SK-N-SH (cell line): ENCODE measurements around the gene DAB1. TPM values are rescaled to one million over a fixed set of nuclear protein-coding genes. Genes with fewer than 3 reads are reported as not detected.

Source experiments
- CTCF ChIA-PET: fragments of 300-600, 350-600 bp; formaldehyde crosslinking; extraction: SDS; loops from one replicate; lab custom pipeline; 2021; lab: Yijun Ruan, JAX
- POLR2A ChIA-PET: fragments of 350-600 bp; sonication (Branson Sonifier 250); formaldehyde crosslinking; extraction: SDS; loops from one replicate; lab custom pipeline; 2020; ENCODE audit warnings: antibody characterized with exemption, inconsistent platforms; lab: Yijun Ruan, JAX
- DNase-seq: peaks from one replicate; pipeline ENCODE4 v3.0.0; 2012
- H2AFZ ChIP-seq: fragments of 200-600 bp; sonication (generic); 2 replicates; pipeline ENCODE4 v1.8.1; 2016; ENCODE audit warnings: antibody characterized with exemption, mild to moderate bottlenecking, low read depth
- H3F3A ChIP-seq: fragments of 200-600 bp; sonication (generic); replicated peaks from 2 replicates; pipeline ENCODE3; 2016; ENCODE audit warnings: antibody characterized with exemption, mild to moderate bottlenecking; ENCODE audit not compliant: insufficient read depth
- H3K27ac ChIP-seq, 2 experiments: fragments of 200-500 bp in 1 of 2; fragments of 200-600 bp in 1 of 2; sonication (Bioruptor generic) in 1 of 2; sonication (generic), shearing (Covaris generic) in 1 of 2; 2 replicates each; pipeline versions ENCODE4 v1.5.1 to v1.6.1; 2014 to 2016; ENCODE audit warnings: low read depth in 2 of 2, inconsistent platforms in 1 of 2, low read length in 1 of 2, mild to moderate bottlenecking in 1 of 2, mixed read lengths in 1 of 2
- H3K27me3 ChIP-seq: fragments of 200-600 bp; sonication (generic), shearing (Covaris generic); 2 replicates; pipeline ENCODE4 v1.6.1; 2016; ENCODE audit warnings: mixed run types; ENCODE audit not compliant: insufficient read depth
- H3K36me3 ChIP-seq, 2 experiments: fragments of 200-500 bp in 1 of 2; fragments of 200-600 bp in 1 of 2; sonication (Bioruptor generic) in 1 of 2; sonication (generic) in 1 of 2; replicated peaks in 1 of 2; 2 replicates each; pipeline versions ENCODE3 to v1.5.1; 2014 to 2016; ENCODE audit warnings: low read length in 1 of 2, mild to moderate bottlenecking in 1 of 2; ENCODE audit not compliant: insufficient read depth in 2 of 2, control insufficient read depth in 1 of 2
- H3K4me1 ChIP-seq, 2 experiments: fragments of 200-500 bp in 1 of 2; fragments of 200-600 bp in 1 of 2; sonication (Bioruptor generic) in 1 of 2; sonication (generic), shearing (Covaris generic) in 1 of 2; 2 replicates each; pipeline versions ENCODE4 v1.5.1 to v1.6.1; 2014 to 2016; ENCODE audit warnings: low read depth in 1 of 2, low read length in 1 of 2, mixed run types in 1 of 2; ENCODE audit not compliant: insufficient read depth in 2 of 2, control insufficient read depth in 1 of 2
- H3K4me2 ChIP-seq: fragments of 200-600 bp; sonication (generic), shearing (Covaris generic); 2 replicates; pipeline ENCODE4 v1.6.1; 2017; ENCODE audit warnings: mixed run types
- H3K4me3 ChIP-seq, 2 experiments: fragments of 200-500 bp in 1 of 2; fragments of 200-600 bp in 1 of 2; sonication (Bioruptor generic) in 1 of 2; sonication (generic), shearing (Covaris generic) in 1 of 2; 2 replicates each; pipeline versions ENCODE4 v1.5.1 to v1.8.1; 2014 to 2016; ENCODE audit warnings: low read depth in 2 of 2, inconsistent platforms in 1 of 2, low read length in 1 of 2, mild to moderate bottlenecking in 1 of 2, mixed read lengths in 1 of 2, moderate library complexity in 1 of 2
- H3K79me2 ChIP-seq: fragments of 200-600 bp; sonication (generic); 2 replicates; pipeline ENCODE4 v1.8.1; 2017; ENCODE audit warnings: mild to moderate bottlenecking; ENCODE audit not compliant: insufficient read depth
- H3K9ac ChIP-seq: fragments of 200-600 bp; sonication (generic); 2 replicates; pipeline ENCODE4 v1.6.1; 2017; ENCODE audit warnings: mixed run types
- H3K9me2 ChIP-seq: fragments of 200-600 bp; sonication (generic); 2 replicates; pipeline ENCODE4 v1.6.1; 2017; ENCODE audit warnings: mixed run types
- H3K9me3 ChIP-seq: fragments of 200-600 bp; sonication (generic); 2 replicates; pipeline ENCODE4 v1.6.1; 2017; ENCODE audit warnings: mixed run types, mild to moderate bottlenecking, moderate library complexity
- H4K20me1 ChIP-seq: fragments of 200-600 bp; sonication (generic); 2 replicates; pipeline ENCODE4 v1.6.1; 2017; ENCODE audit warnings: mild to moderate bottlenecking, mixed run types; ENCODE audit not compliant: insufficient read depth
- EZH2phosphoT487 ChIP-seq: fragments of 200-600 bp; sonication (generic); IDR thresholded peaks from 2 replicates; pipeline ENCODE4 v1.6.1; 2017; ENCODE audit warnings: low read depth, mixed run types, mild to moderate bottlenecking, antibody characterized with exemption, moderate library complexity, borderline replicate concordance
- GABPA ChIP-seq: IDR thresholded peaks from 2 replicates; pipeline ENCODE4 v1.4.0; 2012; ENCODE audit warnings: low read depth, mild to moderate bottlenecking
- MEF2A ChIP-seq: IDR thresholded peaks from 2 replicates; pipeline ENCODE4 v1.4.0; 2012; ENCODE audit warnings: low read depth, borderline replicate concordance
- MXI1 ChIP-seq: IDR thresholded peaks from 2 replicates; pipeline ENCODE4 v1.6.1; 2012; ENCODE audit warnings: mild to moderate bottlenecking, low read depth, low read length, improper control_type of control experiment
- NFIC ChIP-seq: IDR thresholded peaks from 2 replicates; pipeline ENCODE4 v1.4.0; 2012; ENCODE audit warnings: borderline replicate concordance
- RAD21 ChIP-seq: IDR thresholded peaks from 2 replicates; pipeline ENCODE4 v1.6.1; 2012; ENCODE audit warnings: mild to moderate bottlenecking, low read length
- RCOR1 ChIP-seq: fragments of 150-350 bp; IDR thresholded peaks from 2 replicates; pipeline ENCODE4 v1.6.1; 2017; ENCODE audit warnings: antibody characterized with exemption, low read length
- REST ChIP-seq: IDR thresholded peaks from 2 replicates; pipeline ENCODE4 v1.6.1; 2012; ENCODE audit warnings: mild to moderate bottlenecking, low read depth, low read length, moderate library complexity
- RFX5 ChIP-seq: IDR thresholded peaks from 2 replicates; pipeline ENCODE4 v1.6.1; 2012; ENCODE audit warnings: mild to moderate bottlenecking, improper control_type of control experiment, low read length
- RXRA ChIP-seq: IDR thresholded peaks from 2 replicates; pipeline ENCODE4 v1.4.0; 2012; ENCODE audit warnings: low read depth, mild to moderate bottlenecking, borderline replicate concordance
- TAF1 ChIP-seq: IDR thresholded peaks from 2 replicates; pipeline ENCODE4 v1.6.1; 2012; ENCODE audit warnings: low read depth, mild to moderate bottlenecking, low read length, moderate library complexity, borderline replicate concordance
- TCF12 ChIP-seq: IDR thresholded peaks from 2 replicates; pipeline ENCODE4 v1.4.0; 2012
- WGBS: methylation state at CpG from one replicate; pipeline ENCODE4 v1.1.6; 2017; ENCODE audit warnings: low lambda C conversion rate; 5-methylcytosine and 5-hydroxymethylcytosine counted together
- polyA plus RNA-seq, 3 experiments: library from polyadenylated mRNA; depleted of rRNA; stranded (reverse); fragments of >200 nt; gene quantifications; 2 replicates each; pipeline ENCODE4 v1.2.3, GENCODE V29; 2012
- TF ChIP-seq, protein P1 (sequence below): IDR thresholded peaks from 2 replicates; pipeline ENCODE4 v1.4.0; 2012; ENCODE audit warnings: low read depth, borderline replicate concordance
- TF ChIP-seq, protein P2 (sequence below): IDR thresholded peaks from 2 replicates; pipeline ENCODE4 v1.4.0; 2012; ENCODE audit warnings: low read depth, borderline replicate concordance
- TF ChIP-seq, protein P3 (sequence below): IDR thresholded peaks from 2 replicates; pipeline ENCODE4 v1.4.0; 2012; ENCODE audit warnings: low read depth

Gene DAB1
- polyA plus RNA-seq, 1 of the 3 experiments (the other 2 are of a cell fraction), result 2.9 TPM

DNA sequence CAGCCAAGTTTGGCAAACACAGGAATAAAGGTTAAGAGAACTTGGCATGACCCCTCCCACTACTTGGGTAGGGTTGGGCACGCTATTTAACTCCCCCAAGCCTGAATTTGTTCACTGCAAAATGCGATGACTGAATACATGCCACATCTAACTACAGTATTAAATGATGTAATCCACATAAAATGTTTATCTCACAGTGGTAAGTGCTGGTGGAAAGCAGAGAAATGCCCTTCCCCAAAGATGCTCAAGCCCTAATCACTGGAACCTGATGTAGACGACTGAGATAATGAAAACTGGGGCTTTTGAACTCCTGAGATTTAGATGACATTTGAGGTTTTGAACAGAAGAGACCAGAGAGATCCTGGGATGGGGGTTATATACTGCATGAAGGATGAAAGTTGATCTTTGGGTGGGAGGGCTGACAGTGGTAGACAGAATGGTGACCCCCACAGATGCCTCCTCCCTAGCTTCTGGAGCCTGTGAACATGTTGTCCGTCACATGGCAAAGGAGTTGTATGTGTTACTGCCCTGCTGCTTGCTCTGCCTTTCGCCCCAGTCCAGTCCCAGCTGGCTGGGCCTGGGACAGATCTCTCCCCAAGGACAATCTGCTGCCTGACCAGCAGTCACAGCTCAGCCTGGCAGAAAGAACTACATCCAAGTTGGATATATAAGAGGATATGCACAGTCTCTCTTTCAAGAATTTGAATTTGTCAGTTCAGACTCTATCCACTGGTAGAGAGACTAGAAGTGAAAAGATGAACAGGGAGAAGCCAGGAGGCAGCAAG is 120.9 kb downstream of the DAB1 start:
- Histone ChIP-seq H3K4me2 (no peak overlapping the region), H3K4me1 (peaks cover 0 to 2% of the 10 kb centered on the region in 2 experiments; a peak in 1 of 4 replicates), H3K9me3 (no peaks in the 10 kb centered on the region), H3K36me3 (no peaks in the 10 kb centered on the region), H3K9me2 (no peaks in the 10 kb centered on the region), H3F3A (no peaks in the 10 kb centered on the region), H3K4me3 (no peak overlapping the region), H4K20me1 (no peaks in the 10 kb centered on the region), H3K9ac (no peak overlapping the region), H3K79me2 (no peaks in the 10 kb centered on the region), H3K27me3 (no peaks in the 10 kb centered on the region), H2AFZ (no peak overlapping the region), H3K27ac (no peak overlapping the region)
- POLR2A ChIA-PET, result no interaction called here
- no peak for DNase-seq
- no peak for TF ChIP-seq TAF1
- TF ChIP-seq MEF2A, result no peak
- TF ChIP-seq, protein P1, sequence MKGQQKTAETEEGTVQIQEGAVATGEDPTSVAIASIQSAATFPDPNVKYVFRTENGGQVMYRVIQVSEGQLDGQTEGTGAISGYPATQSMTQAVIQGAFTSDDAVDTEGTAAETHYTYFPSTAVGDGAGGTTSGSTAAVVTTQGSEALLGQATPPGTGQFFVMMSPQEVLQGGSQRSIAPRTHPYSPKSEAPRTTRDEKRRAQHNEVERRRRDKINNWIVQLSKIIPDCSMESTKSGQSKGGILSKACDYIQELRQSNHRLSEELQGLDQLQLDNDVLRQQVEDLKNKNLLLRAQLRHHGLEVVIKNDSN, result no peak
- no peak for TF ChIP-seq RXRA
- TF ChIP-seq, protein P2, sequence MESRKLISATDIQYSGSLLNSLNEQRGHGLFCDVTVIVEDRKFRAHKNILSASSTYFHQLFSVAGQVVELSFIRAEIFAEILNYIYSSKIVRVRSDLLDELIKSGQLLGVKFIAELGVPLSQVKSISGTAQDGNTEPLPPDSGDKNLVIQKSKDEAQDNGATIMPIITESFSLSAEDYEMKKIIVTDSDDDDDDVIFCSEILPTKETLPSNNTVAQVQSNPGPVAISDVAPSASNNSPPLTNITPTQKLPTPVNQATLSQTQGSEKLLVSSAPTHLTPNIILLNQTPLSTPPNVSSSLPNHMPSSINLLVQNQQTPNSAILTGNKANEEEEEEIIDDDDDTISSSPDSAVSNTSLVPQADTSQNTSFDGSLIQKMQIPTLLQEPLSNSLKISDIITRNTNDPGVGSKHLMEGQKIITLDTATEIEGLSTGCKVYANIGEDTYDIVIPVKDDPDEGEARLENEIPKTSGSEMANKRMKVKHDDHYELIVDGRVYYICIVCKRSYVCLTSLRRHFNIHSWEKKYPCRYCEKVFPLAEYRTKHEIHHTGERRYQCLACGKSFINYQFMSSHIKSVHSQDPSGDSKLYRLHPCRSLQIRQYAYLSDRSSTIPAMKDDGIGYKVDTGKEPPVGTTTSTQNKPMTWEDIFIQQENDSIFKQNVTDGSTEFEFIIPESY, result no peak
- TF ChIP-seq REST, result no peak
- no peak for TF ChIP-seq RAD21
- no peak for TF ChIP-seq RCOR1
- no peak for TF ChIP-seq MXI1
- no peak for TF ChIP-seq NFIC
- no peak for TF ChIP-seq TCF12
- TF ChIP-seq RFX5, result no peak
- no peak for TF ChIP-seq GABPA
- no peak for TF ChIP-seq EZH2phosphoT487
- TF ChIP-seq, protein P3, sequence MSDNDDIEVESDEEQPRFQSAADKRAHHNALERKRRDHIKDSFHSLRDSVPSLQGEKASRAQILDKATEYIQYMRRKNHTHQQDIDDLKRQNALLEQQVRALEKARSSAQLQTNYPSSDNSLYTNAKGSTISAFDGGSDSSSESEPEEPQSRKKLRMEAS, result no peak
- WGBS, result 72% methylated on average over 5 of the region's 5 CpGs
- CTCF ChIA-PET, result interaction anchor here (0.9 kb wide), 1 partner anchor 9 kb away, joined by 3 read pairs; no protein-coding TSS in a partner anchor
